Endothelial cell of umbilical vein (primary cell): ENCODE measurements around the gene NAALADL1.
A peak's percentile ranks its signal among the peaks of the same experiment; 100 is the strongest.

ENCODE experiments used
- CTCF ChIP-seq, 2 donors: IDR thresholded peaks; 1 replicate in 1 of 2; 2 replicates in 1 of 2; pipeline ENCODE4 v1.5.1; 2011; ENCODE audit warnings: low read length in 2 of 2, mild to moderate bottlenecking in 2 of 2, moderate library complexity in 2 of 2, control low read depth in 1 of 2, inconsistent platforms in 1 of 2, low read depth in 1 of 2; ENCODE audit not compliant: insufficient read depth in 1 of 2; ENCODE audit errors: extremely low read depth in 1 of 2
- EZH2 ChIP-seq: IDR thresholded peaks from 2 replicates; pipeline ENCODE4 v1.6.1; 2012; ENCODE audit warnings: borderline replicate concordance, low read depth, mild to moderate bottlenecking, moderate library complexity, low read length, inconsistent platforms; ENCODE audit not compliant: severe bottlenecking
- JUN ChIP-seq: IDR thresholded peaks from 2 replicates; pipeline ENCODE4 v1.6.1; 2011; ENCODE audit warnings: borderline replicate concordance, low read depth; ENCODE audit not compliant: insufficient read length, insufficient read depth
- MAX ChIP-seq: IDR thresholded peaks from 2 replicates; pipeline ENCODE4 v1.6.1; 2011; ENCODE audit not compliant: insufficient read depth, insufficient read length
- MYC ChIP-seq: IDR thresholded peaks from one replicate; pipeline ENCODE4 v1.6.1; 2011; ENCODE audit warnings: mild to moderate bottlenecking, low read depth, low read length
- POLR2A ChIP-seq: IDR thresholded peaks from 2 replicates; pipeline ENCODE4 v1.6.1; 2012; ENCODE audit warnings: low read depth, mild to moderate bottlenecking, control low read depth, low read length
- POLR2AphosphoS5 ChIP-seq: IDR thresholded peaks from 2 replicates; pipeline ENCODE4 v1.6.1; 2012; ENCODE audit warnings: low read depth, mild to moderate bottlenecking, control low read depth, low read length, moderate library complexity; ENCODE audit not compliant: insufficient read depth

- TF ChIP-seq CTCF (IDR thresholded peaks at IDR 0.05; ENCODE audit: extremely low read depth in 1 of 2, insufficient read depth in 1 of 2, low read depth in 1 of 2, low read length in 2 of 2) (no peak), EZH2 (no peak), POLR2A (peak; percentile 67), POLR2AphosphoS5 (peak; percentile 75), MAX (no peak), MYC (no peak), JUN (no peak)
These were observed 17.3 kb downstream of the NAALADL1 start, which contains the start of gene SAC3D1 for GRCh38 chr11:65040847-65041622.
